Panc1 (cell line): Measurements from ENCODE around the gene ALK.

Experiments
- CTCF ChIP-seq: fragments of 450-650 bp; IDR thresholded peaks from 2 replicates; pipeline ENCODE4 v1.5.1; 2017; ENCODE audit warnings: mild to moderate bottlenecking
- REST ChIP-seq, 2 experiments: IDR thresholded peaks; 2 replicates each; pipeline ENCODE4 v1.6.1; 2011 to 2012; ENCODE audit warnings: low read depth in 2 of 2, control low read depth in 1 of 2, low read length in 1 of 2, mild to moderate bottlenecking in 1 of 2, moderate library complexity in 1 of 2; ENCODE audit not compliant: insufficient read depth in 1 of 2
- TCF7L2 ChIP-seq: IDR thresholded peaks from 2 replicates; pipeline ENCODE4 v1.6.1; 2011; ENCODE audit warnings: mild to moderate bottlenecking, low read depth, low read length, inconsistent platforms

DNA sequence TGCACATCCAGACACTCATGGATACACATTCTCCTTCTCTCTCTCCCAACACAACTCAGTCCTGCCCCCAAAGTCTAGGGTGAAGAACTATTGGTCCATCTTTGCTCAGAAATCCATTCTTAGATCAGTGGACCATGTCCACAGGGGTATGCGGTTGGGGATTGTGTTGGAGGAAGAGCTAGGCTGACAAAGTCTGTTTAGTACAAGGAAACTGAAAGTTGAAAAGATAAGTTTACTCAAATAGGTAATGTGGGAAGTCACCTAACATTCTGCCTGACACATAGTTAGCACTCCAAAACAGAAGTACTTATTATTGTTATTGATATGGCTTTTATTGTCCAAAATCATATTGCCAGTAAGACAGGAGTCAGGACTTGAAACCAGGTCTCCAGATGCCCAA, 55.9 kb downstream of the ALK start:
- TF ChIP-seq CTCF = no peak
- no peak for TF ChIP-seq REST (IDR thresholded peaks at IDR 0.05; ENCODE audit: insufficient read depth in 1 of 2, low read depth in 2 of 2, low read length in 1 of 2)
- no peak for TF ChIP-seq TCF7L2
